K562 (cell line): Measurements from ENCODE around the gene CXCL5. TPM values are rescaled to one million over a fixed set of nuclear protein-coding genes. Genes with fewer than 3 reads are reported as not detected.

ENCODE experiments used
- ATAC-seq: fragments of 200-7000 bp; cut with Tn5 transposase; 3 replicates; pipeline ENCODE4 v1.9.1; 2020; ENCODE audit warnings: moderate library complexity
- BruUV-seq: library from RNA; stranded (reverse); fragments of 400-500 nt; replicated peaks from 2 replicates; lab custom pipeline; 2021; lab: Mats Ljungman, UMichigan
- CTCF ChIA-PET: fragments of 300-600 bp; formaldehyde crosslinking; extraction: SDS; loops from one replicate; lab custom pipeline; 2021; ENCODE audit warnings: low intra/inter-chr PET ratio; lab: Yijun Ruan, JAX
- POLR2A ChIA-PET: fragments of 300-600, 350-650 bp; sonication (Branson Sonifier 250); formaldehyde crosslinking; extraction: SDS; loops from one replicate; lab custom pipeline; 2021; ENCODE audit warnings: antibody characterized with exemption, inconsistent platforms; lab: Yijun Ruan, JAX
- DNase-seq, 4 experiments: peaks; one replicate each; pipeline versions ENCODE4 v3.0.0 to v3.0.0-alpha.2; 2011 to 2018; ENCODE audit warnings: low spot score in 3 of 4, mixed read lengths in 3 of 4; ENCODE audit errors: extremely low read depth in 1 of 4
- FAIRE-seq: peaks from 2 replicates; lab custom pipeline; 2011; peaks lifted over from hg19 to GRCh38; lab: Jason Lieb, UNC
- H2AFZ ChIP-seq: 2 replicates; pipeline ENCODE4 v1.6.0; 2011; ENCODE audit warnings: low read depth, low read length, control low read depth, inconsistent platforms
- H3K27ac ChIP-seq: fragments of 200-600 bp; 3 replicates; pipeline ENCODE4 v1.8.0; 2011; ENCODE audit warnings: low read depth, mild to moderate bottlenecking, control low read depth, inconsistent platforms, low read length, moderate library complexity, mixed read lengths; ENCODE audit errors: extremely low read depth
- H3K27me3 ChIP-seq, 2 experiments: fragments of 300-600 bp in 1 of 2; 2 replicates in 1 of 2; 3 replicates in 1 of 2; pipeline versions ENCODE4 v1.6.0 to v1.8.0; 2011; ENCODE audit warnings: inconsistent platforms in 2 of 2, low read length in 2 of 2, mild to moderate bottlenecking in 1 of 2, mixed read lengths in 1 of 2, moderate library complexity in 1 of 2; ENCODE audit not compliant: control insufficient read depth in 2 of 2, insufficient read depth in 2 of 2
- H3K36me3 ChIP-seq: fragments of 300-600 bp; 3 replicates; pipeline ENCODE4 v1.8.0; 2011; ENCODE audit warnings: mild to moderate bottlenecking, low read length, inconsistent platforms; ENCODE audit not compliant: control insufficient read depth, insufficient read depth
- H3K4me1 ChIP-seq, 2 experiments: fragments of 200-600 bp in 1 of 2; replicated peaks in 1 of 2; 2 replicates in 1 of 2; 3 replicates in 1 of 2; pipeline versions ENCODE4 v1.5.1 to v1.8.0; 2011; ENCODE audit warnings: inconsistent platforms in 2 of 2, low read length in 2 of 2, mild to moderate bottlenecking in 1 of 2, mixed read lengths in 1 of 2, moderate library complexity in 1 of 2; ENCODE audit not compliant: control insufficient read depth in 2 of 2, insufficient read depth in 2 of 2
- H3K4me2 ChIP-seq: 2 replicates; pipeline ENCODE4 v1.6.1; 2011; ENCODE audit warnings: low read length, control low read depth, inconsistent platforms, mixed read lengths; ENCODE audit not compliant: insufficient read depth
- H3K4me3 ChIP-seq: fragments of 200-600 bp; sonication (generic), shearing (Covaris generic); 2 replicates; pipeline ENCODE4 v1.5.1; 2016; ENCODE audit warnings: control low read depth, inconsistent platforms
- H3K79me2 ChIP-seq: fragments of 200-600 bp; 3 replicates; pipeline ENCODE4 v1.8.0; 2011; ENCODE audit warnings: low read length, inconsistent platforms; ENCODE audit not compliant: control insufficient read depth, insufficient read depth
- H3K9ac ChIP-seq, 2 experiments: 2 replicates each; pipeline versions ENCODE4 v1.6.0 to v1.6.1; 2011; ENCODE audit warnings: low read depth in 2 of 2, low read length in 2 of 2, control low read depth in 1 of 2, inconsistent platforms in 1 of 2, mild to moderate bottlenecking in 1 of 2, mixed read lengths in 1 of 2; ENCODE audit not compliant: insufficient read depth in 1 of 2
- H3K9me1 ChIP-seq: one replicate; pipeline ENCODE4 v1.6.0; 2011; ENCODE audit warnings: inconsistent platforms, mild to moderate bottlenecking, low read length, moderate library complexity; ENCODE audit not compliant: control insufficient read depth, insufficient read depth
- H3K9me3 ChIP-seq: replicated peaks from 2 replicates; pipeline ENCODE4 v1.5.1; 2011; ENCODE audit warnings: low read depth, low read length, inconsistent platforms; ENCODE audit not compliant: control insufficient read depth, insufficient read depth
- H4K20me1 ChIP-seq: replicated peaks from 2 replicates; pipeline ENCODE4 v1.6.1; 2011; ENCODE audit warnings: low read length, inconsistent platforms, mixed read lengths; ENCODE audit not compliant: control insufficient read depth, insufficient read depth
- REST ChIP-seq, 2 experiments: fragments of 450-650 bp; formaldehyde crosslinking in 1 of 2; IDR thresholded peaks; 2 replicates each; pipeline versions ENCODE4 v1.4.0 to v1.6.1; 2014 to 2020; ENCODE audit warnings: mild to moderate bottlenecking in 2 of 2, borderline replicate concordance in 1 of 2, low read depth in 1 of 2
- WGBS: fragments of 100-300 bp; shearing (Covaris generic); methylation state at CpG from one replicate; pipeline ENCODE4 v1.1.6; 2016; ENCODE audit warnings: low coverage, mixed read lengths; ENCODE audit not compliant: insufficient coverage; ENCODE audit errors: missing lambda C conversion rate; 5-methylcytosine and 5-hydroxymethylcytosine counted together
- in situ Hi-C: fragments of 300-500 bp; cut with MboI; formaldehyde crosslinking; loops from 4 replicates; pipeline ENCODE4 v1.15.0; 2018; ENCODE audit warnings: inconsistent platforms, mixed read lengths
- intact Hi-C: fragments of 100-400 bp; cut with micrococcal nuclease; formaldehyde crosslinking; loops from 2 replicates; pipeline ENCODE4 v1.14.2; 2022
- polyA plus RNA-seq, 8 experiments: library from polyadenylated mRNA; depleted of rRNA in 4 of 8; stranded (reverse) in 5 of 8; unstranded in 3 of 8; fragments of >200 nt; fragmentation: Nextera tagmentation in 2 of 8; fragmentation: Illumina TruSeq in 1 of 8; extraction: Ambion mirVana in 2 of 8; extraction: Trizol in 1 of 8; gene quantifications; 2 replicates each; pipeline versions ENCODE4 v1.2.1 to v1.2.3, GENCODE V29; 2011 to 2014; ENCODE audit warnings: inconsistent platforms in 1 of 8, missing spikeins in 1 of 8
- total RNA-seq, 7 experiments: library from RNA; depleted of rRNA in 6 of 7; stranded (reverse); fragments of >200 nt in 6 of 7; fragmentation: Illumina TruSeq in 2 of 7; extraction: Trizol in 2 of 7; gene quantifications; 2 replicates each; pipeline versions ENCODE4 v1.2.1 to v1.2.3, GENCODE V29; 2011 to 2021; ENCODE audit warnings: low replicate concordance in 1 of 7

The CXCL5 gene
- total and polyA plus RNA-seq, 9 of the 15 experiments (the other 6 are each of a cell fraction or from before 2014, with no cell fraction given): not detected

GRCh38 chr4:74021601-74022000 lies 23.1 kb upstream of the CXCL5 start:
- no peaks in the 10 kb centered on the region for H4K20me1 ChIP-seq
- TF ChIP-seq REST (IDR thresholded peaks at IDR 0.05; ENCODE audit: borderline replicate concordance) (no peak), REST (CRISPR knock-in tag; IDR thresholded peaks at IDR 0.05; ENCODE audit: low read depth) (no peak)
- ATAC-seq (no peak), DNase-seq (no peak), FAIRE-seq (no peak)
- intact Hi-C loops (no loop called here), in situ Hi-C loops (no loop called here)
- H3K36me3 ChIP-seq: no peaks in the 10 kb centered on the region
- H3K9me3 ChIP-seq: no peaks in the 10 kb centered on the region
- WGBS: 12% methylated on average over 2 of the region's 2 CpGs
- no peaks in the 10 kb centered on the region for H3K27me3 ChIP-seq
- ChIA-PET CTCF (no interaction called here), POLR2A (no interaction called here)
- no peak overlapping the region for H2AFZ ChIP-seq
- no peak overlapping the region for H3K27ac ChIP-seq
- H3K9me1 ChIP-seq: no peaks in the 10 kb centered on the region
- no peak overlapping the region for H3K9ac ChIP-seq
- H3K79me2 ChIP-seq: no peaks in the 10 kb centered on the region
- BruUV-seq: no TSS peak
- no peak overlapping the region for H3K4me3 ChIP-seq
- no peak overlapping the region for H3K4me2 ChIP-seq
- no peaks in the 10 kb centered on the region for H3K4me1 ChIP-seq
